ENCODE measurements around the gene CCL27.

CCL27 gene, protein sequence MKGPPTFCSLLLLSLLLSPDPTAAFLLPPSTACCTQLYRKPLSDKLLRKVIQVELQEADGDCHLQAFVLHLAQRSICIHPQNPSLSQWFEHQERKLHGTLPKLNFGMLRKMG

DNA sequence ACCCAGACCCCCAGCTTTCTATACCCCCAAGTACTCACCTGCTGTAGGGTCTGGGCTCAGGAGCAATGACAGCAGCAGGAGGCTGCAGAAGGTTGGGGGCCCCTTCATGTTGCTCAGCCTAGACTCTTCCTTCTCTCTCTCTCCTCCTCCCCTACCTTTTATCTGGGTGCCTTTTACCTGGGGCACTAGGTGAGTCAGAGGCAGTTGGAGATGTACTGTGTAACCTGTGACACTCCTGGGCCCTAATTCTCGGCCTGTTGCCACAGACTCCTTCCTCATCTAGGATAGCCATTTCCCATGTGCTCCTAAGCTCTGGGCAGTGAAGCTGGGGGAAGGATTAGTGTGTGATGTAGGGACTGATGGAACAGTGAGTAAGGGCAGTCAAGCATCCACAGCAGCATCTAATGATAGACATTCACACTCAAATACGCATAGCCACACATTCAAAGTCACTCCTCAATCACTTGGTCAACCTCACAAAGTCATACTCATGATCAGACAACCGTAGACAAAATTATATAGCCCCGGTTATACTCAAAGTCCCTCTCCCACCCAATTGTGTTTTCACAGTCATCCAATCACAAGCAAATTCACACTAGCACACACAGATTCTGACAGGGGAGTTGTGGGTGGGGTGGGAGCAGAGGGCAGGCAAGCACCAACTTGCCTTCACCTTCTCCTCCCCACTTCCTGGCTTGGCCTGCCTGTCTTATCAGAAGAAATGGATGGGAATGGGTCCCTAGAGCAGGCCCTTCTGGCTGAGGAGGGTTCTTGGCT is at the start of gene CCL27:
Gene CCL27, minus strand, starts transcription at position 132 of the 777 bp plus-strand sequence. Its CDS starts 24 bp downstream, at position 108.
- DNase-seq, result no peak
- TF ChIP-seq POLR2A (IDR thresholded peaks at IDR 0.05; ENCODE audit: low read length) (no peak), GATA1 (IDR thresholded peaks at IDR 0.05; ENCODE audit: low read depth, low read length) (no peak)

DNA sequence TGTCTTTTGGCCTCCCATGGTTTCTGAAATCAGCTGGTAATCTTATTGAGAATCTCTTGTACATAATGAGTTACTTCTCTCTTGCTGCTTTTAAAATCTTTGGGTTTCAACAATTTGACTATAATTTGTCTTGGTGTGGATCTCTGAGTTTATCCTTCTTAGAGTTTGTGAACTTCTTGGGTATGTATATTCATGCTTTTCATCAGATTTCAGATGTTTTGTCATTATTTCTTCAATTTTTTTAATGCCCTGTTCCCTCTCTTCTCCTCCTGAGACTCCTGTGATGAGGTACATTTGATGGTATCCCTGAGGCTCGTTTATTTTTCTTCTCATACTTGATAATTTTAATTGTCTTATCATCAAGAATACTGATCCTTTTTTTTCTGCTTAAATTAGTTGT is 49.7 kb upstream of the CCL27 start:
- no peak for DNase-seq
- TF ChIP-seq POLR2A (IDR thresholded peaks at IDR 0.05; ENCODE audit: low read length) (no peak), GATA1 (IDR thresholded peaks at IDR 0.05; ENCODE audit: low read depth, low read length) (no peak)

DNA sequence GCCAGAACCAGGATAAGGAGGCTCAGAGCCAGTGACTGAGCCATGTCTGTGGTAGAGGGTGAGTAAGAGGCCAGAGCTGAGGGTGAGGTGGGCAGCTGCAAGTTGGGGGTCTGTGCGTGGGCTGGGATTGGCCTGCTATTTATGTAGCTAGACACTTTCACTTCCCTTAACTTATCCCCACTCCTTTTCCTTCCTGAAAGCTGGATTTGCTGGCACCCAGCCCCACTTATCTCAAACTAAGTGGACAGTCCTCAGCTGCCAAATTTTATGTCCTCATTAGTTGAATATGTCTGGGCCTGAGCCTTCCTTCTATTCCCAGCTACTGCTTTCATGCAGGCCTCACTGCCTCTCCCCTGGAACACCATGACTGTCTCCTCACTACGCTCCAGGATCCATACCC is 47.6 kb upstream of the CCL27 start, which contains the start of gene CCL21:
Gene CCL21, minus strand, starts transcription at position 114 of the 400 bp plus-strand sequence. Its CDS starts 70 bp downstream, at position 44.
- DNase-seq, result no peak
- TF ChIP-seq POLR2A (IDR thresholded peaks at IDR 0.05; ENCODE audit: low read length) (no peak), GATA1 (IDR thresholded peaks at IDR 0.05; ENCODE audit: low read depth, low read length) (no peak)

DNA sequence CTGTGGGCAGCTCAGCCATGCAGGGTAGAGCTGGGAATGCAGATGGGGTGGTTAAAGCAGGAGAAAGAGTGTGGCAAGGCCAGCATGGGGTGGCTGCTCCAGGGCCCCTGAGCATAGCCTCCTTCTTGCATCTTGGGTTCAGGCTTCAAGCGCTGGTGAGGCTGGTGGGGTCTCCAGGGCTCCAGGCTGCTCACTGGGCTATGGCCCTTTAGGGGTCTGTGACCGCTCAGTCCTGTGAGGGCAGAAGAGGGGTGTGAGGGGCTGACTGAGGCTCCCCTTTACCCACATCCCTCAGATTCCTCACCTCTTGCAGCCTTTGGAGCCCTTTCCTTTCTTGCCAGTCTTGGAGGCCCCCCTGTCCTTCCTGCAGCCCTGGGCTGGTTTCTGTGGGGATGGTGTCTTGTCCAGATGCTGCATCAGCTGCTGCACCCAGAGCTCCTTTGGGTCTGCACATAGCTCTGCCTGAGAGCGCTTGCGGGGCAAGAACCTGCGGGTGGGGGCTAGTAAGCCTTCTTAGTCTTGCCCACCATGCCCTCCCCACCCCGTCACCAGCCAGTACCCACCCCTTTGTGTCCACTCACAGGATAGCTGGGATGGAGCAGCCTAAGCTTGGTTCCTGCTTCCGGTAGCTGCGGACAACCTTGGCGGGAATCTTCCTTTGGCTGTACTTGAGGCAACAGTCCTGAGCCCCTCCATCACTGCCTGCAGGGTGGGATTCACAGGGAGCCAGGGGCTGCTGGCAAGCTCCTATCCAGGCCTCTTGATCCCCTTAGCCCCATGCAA is 46.9 kb upstream of the CCL27 start:
- DNase-seq, result no peak
- TF ChIP-seq POLR2A (IDR thresholded peaks at IDR 0.05; ENCODE audit: low read length) (no peak), GATA1 (IDR thresholded peaks at IDR 0.05; ENCODE audit: low read depth, low read length) (no peak)

DNA sequence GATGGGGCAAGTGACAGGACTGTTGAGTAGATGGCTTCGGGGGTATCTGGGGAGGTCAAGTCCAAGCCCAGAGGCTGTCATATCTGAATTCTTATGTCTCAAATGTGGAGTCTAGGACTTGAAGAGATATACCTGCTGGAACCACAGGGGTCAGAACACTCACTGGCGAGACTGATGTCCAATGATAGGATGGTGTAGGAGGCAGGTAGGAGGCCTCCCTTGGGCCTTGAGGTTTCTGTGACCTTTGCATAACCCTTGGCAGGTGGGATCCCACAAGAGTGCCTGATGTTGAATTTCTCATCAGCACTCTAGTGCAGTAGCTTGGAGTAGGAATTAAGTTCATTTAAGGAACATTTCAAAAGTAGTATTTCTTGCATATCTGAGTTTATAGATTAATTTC is 44.7 kb upstream of the CCL27 start:
- DNase-seq, result no peak
- TF ChIP-seq GATA1 (IDR thresholded peaks at IDR 0.05; ENCODE audit: low read depth, low read length) (no peak), POLR2A (IDR thresholded peaks at IDR 0.05; ENCODE audit: low read length) (no peak)

DNA sequence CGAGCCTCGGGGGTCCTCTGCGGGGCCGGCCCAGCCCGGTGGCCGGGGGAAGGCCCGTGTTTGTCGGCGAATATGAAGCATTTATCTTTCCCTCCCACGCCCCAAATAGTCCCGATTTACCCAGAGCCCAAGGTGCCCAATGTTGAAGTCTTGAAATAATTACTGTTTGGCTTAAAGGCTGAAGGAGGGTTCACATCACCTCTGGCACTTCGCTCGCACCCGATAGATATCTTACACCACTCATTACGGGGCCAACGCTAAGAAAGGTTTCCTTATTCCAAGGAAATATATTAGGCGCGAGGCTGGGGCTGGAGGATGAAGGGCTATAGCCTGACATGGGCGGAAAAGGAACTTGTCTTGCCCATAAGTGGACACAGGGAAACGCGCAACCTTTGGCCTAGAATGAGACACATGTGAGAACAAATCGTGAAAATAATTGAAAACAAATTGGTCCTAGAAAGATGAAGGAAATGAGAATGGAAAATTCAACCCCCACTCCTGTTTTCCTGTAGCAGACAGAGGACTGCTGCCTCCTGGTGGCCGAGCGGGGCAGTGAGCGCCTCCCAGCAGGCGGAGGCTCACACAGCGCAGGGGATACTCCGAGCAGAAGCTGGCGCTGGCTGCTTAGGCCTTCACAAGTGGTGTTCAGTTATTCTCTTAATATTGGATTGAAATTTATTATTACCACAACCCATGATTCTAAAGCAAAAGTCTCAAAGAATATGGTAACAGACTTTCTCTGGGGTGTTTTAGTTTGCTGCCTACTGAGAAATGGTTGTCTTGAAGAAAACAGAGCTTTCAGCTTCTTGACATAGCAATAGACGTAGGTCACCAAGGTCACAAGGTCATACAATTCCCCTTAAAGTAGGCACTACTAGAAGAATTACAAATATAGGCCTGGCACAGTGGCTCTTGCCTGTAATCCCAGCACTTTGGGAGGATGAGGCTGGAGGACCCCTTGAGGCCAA is 39.6 kb upstream of the CCL27 start:
- DNase-seq, result peak; percentile 70 to 84
- TF ChIP-seq GATA1 (IDR thresholded peaks at IDR 0.05; ENCODE audit: low read depth, low read length) (no peak), POLR2A (IDR thresholded peaks at IDR 0.05; ENCODE audit: low read length) (no peak)

DNA sequence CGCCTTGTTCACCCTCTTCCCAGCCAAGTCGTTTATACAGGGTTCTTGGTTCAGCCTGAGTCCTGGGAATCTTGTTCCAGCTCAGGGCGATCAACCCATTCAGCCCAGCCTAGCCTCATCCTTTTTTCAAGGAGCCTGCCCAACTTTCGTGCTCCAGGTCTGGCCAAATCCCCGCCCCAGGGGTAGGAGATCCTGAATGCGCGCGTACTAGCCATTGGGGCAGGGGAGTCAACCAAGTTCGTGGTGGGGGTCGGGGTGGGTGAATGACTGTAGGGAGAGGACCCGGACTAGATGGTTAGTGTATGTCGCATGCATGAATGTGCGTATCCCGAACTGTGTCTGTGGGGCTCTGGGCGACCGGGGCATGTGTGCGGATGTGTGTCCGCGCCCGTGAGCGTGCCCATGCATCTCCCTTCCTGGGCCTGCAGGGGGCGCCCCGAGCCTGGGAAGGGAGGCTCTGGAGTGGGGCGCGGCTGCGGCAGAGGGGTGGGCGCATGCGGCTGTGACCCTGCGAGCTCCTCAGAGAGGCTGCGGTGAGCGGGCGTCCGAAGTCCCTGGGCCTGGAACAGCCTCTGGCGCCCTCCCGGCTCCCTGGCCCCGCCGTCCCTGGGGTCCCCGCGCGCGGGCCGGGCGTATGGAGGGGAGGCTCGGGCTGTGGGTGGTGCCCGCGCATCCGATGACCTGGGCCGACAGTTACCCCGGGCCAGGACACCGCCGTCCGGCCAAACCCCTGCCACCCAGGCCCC is 38.7 kb upstream of the CCL27 start:
- TF ChIP-seq GATA1 (IDR thresholded peaks at IDR 0.05; ENCODE audit: low read depth, low read length) (no peak), POLR2A (IDR thresholded peaks at IDR 0.05; ENCODE audit: low read length) (no peak)
- DNase-seq, result peak; percentile 68 to 78

DNA sequence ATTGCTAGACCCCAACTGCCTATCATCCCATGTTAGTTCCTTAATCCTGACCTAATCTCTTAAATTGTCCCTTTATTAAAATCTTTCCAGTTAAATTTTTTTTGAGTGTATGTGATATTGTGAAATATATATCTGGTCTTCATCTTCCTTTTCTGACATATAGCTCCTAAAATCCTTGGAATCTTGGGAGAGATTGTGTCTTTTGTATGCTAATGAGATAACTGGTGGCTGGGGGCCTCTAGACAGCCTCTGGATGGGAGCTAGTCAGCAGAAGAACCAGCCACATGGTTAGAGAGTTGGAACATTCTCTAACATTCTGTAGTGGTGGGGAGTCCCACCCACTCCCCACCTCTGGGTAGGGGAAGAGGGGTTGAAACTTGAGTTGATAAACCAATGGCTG is 32.4 kb upstream of the CCL27 start:
- no peak for DNase-seq
- TF ChIP-seq GATA1 (IDR thresholded peaks at IDR 0.05; ENCODE audit: low read depth, low read length) (no peak), POLR2A (IDR thresholded peaks at IDR 0.05; ENCODE audit: low read length) (no peak)

DNA sequence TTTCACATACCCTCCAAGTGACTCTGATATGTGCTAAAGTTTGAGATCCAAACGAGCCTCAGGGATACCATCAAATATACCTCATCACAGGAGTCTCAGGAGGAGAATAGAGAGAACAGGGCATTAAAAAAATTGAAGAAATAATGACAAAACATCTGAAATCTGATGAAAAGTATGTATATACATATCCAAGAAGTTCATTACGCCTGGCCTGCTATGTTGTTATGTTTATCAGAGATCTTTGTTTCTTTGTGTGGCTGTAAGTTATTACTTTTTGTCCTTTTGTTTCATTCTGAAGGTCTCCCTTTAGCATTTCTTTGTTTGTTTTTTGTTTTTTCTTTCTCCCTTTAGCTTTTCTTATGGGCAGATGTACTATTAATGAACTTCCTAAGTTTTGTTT is 31.1 kb upstream of the CCL27 start:
- DNase-seq, result no peak
- TF ChIP-seq GATA1 (IDR thresholded peaks at IDR 0.05; ENCODE audit: low read depth, low read length) (no peak), POLR2A (IDR thresholded peaks at IDR 0.05; ENCODE audit: low read length) (no peak)

DNA sequence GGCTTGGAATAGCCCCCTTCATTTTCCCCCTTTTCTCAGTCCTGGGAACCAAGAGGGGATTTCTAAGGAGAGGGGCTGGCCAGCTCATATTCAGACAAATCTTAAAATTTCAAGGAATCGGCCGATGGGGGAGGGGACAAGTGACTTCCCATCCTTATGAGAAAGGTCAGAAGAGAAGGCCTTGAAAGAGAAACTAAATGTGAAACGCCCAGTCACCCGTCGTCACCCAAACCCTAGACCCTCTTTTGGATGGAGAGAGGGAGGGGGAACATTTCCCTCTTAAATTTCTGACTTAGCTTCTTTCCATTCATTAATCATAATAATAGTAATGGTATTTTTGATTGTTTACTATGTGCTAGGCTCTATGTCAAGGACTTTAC is 29.5 kb upstream of the CCL27 start:
- TF ChIP-seq GATA1 (IDR thresholded peaks at IDR 0.05; ENCODE audit: low read depth, low read length) (no peak), POLR2A (IDR thresholded peaks at IDR 0.05; ENCODE audit: low read length) (no peak)
- DNase-seq, result no peak

DNA sequence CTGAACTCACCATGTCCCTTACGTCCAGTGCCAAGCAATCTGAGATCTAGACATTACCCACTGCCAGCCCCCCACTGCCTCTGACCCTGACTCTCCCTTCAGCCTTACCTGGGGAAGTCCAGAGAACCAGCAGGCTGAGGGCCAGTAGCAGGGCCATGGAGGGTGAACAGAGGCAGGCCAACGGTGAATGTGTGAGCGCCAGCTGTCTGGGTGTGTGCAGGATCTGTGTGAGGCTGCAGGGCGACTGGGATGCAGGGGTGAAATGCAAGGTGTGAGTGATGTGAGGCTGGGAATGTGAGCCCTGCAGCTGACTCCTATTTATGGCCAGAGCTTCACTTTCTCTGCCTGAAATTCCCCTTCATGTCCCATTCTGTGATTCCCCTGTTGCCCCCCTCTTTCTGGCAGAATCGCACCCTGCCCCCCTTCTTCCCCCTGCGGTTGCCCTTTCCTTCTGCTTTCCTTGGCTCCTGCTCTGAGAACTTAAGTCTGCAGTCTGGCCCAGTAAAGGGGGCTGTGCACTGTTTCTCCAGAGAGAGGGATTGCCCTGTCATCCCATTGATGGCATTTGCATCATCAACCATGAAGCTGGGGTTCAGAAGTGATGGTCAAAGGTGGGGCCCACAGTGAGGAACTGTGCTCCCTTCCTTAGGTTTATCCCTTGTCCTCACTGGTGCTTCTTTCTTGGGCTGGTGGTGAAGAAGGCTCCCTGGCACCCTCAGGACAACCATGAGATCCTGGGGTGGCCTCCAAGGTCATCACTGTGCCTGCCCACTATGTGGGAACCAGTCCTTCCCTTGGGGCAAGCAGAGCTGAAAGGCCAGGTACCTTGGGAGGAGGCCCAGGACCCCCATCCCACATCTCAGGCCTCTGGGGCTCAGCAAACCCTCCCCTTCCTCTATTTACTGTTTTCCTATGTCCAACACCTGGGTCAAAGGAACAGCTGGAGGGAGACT is 28.8 kb upstream of the CCL27 start, which contains the start of gene CCL19:
Gene CCL19, minus strand, starts transcription at position 294 of the 953 bp plus-strand sequence. Its CDS starts 137 bp downstream, at position 157.
- TF ChIP-seq GATA1 (IDR thresholded peaks at IDR 0.05; ENCODE audit: low read depth, low read length) (no peak), POLR2A (IDR thresholded peaks at IDR 0.05; ENCODE audit: low read length) (no peak)
- DNase-seq, result no peak

DNA sequence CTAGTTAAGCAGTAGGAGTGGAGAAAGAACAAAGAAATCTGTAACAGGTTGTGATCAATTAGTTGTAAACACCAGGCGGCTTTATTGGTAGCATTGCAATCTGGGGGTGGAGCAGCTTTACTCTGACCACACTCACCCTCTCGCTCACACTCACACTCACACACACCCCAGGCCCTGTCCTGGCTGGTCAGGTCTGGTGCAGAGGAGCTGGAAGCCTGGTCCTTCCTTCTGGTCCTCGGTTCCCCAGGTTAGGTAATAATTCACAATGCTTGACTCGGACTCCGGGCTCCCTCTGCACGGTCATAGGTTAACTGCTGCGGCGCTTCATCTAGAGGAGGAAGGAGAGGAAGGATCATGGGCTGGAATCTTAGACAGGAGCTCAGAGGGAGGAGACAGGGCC is 27.1 kb upstream of the CCL27 start:
- TF ChIP-seq POLR2A (IDR thresholded peaks at IDR 0.05; ENCODE audit: low read length) (no peak), GATA1 (IDR thresholded peaks at IDR 0.05; ENCODE audit: low read depth, low read length) (no peak)
- DNase-seq, result no peak
